Measurements from ENCODE around the gene KMT2C.
A peak's percentile ranks its signal among the peaks of the same experiment; 100 is the strongest.
"Not testable (repeated sequence)": the region's sequence is repeated elsewhere in the genome, so short reads cannot be mapped to it uniquely, and the experiment has no call there.

The KMT2C gene

DNA sequence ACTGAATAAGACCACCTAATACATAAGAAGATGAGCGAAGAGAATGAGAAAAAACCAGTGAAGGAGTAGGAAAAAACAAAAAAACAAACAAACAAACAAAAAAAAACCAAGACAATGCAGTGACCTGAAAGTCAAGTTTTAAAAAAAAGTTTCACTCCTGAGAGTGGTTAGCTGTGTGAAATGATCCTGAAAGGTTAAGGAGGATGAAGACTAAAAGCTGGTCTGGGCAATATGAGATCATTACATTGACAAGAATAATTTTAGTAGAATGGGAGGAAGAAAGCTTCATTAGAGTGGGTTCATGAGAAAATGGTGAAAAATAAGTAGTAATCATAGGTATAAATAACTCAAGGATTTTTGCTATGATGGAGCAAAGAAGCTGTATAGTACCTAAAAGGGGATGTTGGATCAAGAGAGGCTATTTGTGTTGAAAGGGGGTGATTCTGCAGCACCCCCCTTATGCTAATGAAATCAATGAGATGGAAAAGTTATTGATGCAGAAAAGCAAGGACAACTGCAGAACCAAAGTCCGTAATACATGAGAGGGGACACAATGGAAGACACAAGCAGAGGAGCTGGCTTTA, 80.2 kb downstream of the KMT2C start:
- DNase-seq, result no peak

DNA sequence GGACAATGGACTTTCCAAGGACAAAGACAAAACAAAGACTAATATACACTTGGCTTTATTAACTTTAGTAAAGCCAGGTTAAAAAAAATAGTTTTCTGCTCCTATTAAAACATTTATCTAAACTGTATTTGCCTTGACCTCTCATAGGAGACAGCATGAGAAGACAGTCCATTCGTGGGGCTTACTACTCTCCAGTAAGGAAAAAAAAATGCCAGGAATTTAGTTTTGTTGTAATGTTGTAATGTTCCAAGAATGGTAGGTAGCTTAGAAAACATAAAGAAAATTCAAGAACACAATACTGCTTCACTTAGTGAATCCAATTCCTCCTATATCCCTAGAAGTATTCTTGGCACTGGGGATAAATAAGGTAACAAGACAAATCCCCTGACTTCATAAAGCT, 81.7 kb downstream of the KMT2C start:
- DNase-seq, result peak; percentile 65

DNA sequence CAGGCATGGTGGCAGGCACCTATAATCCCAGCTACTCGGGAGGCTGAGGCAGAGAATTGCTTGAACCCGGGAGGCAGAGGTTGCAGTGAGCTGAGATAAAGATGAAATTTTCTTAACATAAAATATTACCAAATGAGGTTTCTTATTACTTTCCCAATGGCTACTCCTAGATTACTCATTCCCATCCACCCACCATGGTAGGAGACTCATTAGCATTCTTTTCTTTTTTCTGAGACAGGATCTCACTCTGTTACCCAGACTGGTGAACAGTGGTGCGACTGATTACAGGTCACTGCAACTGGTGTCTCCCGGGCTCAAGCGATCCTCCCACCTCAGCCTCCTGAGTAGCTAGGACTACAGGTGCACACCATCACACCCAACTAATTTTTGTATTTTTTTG, 82.5 kb downstream of the KMT2C start:
- peak; percentile 16 for DNase-seq

DNA sequence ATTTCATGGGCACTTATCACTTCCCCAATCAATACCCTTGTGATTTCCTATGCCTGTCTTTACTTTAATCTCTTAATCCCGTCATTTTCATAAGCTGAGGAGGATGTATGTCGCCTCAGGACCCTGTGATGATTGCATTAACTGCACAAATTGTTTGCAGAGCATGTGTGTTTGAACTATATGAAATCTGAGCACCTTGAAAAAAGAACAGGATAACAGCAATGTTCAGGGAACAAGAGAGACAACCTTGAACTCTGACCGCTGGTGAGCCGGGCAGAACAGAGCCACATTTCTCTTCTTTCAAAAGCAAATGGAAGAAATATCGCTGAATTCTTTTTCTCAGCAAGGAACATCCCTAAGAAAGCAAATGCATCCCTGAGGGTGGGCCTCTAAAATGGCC, 84.1 kb downstream of the KMT2C start:
- DNase-seq, result not testable (repeated sequence)

DNA sequence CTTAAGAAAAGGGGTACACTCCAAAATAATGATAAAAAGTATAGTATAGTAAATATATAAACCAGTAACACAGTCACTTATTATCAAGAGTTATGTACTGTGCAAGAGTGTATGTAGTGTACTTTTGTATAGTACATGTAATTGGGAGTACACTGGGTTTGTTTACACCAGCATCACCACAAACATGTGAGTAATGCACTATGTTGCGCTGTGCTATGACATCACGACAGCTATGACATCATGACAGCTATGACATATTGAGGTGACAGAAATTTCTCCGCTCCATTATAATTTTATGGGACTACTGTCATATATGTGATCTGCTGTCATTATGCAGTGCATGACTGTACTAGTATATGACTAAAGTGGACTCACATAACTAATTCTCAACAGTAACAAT, 84.6 kb downstream of the KMT2C start:
- DNase-seq, result no peak

DNA sequence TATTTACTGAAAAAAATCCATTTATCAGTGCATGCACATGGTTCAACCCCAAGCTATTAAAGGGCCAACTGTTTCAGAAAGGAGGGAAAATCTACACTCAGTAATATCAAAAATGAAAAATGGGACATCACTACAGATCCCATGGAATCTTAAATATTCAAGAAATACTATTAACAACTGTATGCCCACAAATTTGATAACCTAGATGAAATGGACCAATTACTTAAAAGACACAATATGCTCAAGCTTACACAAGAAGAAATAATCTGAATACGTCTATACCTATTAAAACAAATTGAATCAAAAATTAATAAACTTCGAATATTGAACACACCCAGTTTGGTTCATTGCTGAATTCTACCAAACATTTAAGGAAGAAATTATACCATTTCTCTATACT, 87.9 kb downstream of the KMT2C start:
- no peak for DNase-seq

DNA sequence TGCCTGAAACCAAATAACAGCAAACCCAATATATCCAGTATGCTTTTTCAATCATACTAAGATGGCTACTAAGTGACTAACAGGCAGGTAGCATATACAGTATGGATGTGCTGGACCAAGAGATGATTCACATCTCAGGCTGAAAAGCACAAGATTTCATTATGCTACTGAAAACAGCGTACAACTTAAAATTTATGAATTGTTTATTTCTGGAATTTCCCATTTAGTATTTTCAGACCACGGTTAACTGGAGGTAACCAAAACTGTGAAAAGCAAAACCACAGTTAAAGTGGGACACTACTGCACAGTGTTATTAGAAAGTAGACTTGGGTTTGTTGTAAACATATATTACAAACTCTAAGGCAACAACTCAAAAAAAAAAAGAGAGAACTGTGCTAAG, 91.5 kb downstream of the KMT2C start:
- DNase-seq, result no peak

DNA sequence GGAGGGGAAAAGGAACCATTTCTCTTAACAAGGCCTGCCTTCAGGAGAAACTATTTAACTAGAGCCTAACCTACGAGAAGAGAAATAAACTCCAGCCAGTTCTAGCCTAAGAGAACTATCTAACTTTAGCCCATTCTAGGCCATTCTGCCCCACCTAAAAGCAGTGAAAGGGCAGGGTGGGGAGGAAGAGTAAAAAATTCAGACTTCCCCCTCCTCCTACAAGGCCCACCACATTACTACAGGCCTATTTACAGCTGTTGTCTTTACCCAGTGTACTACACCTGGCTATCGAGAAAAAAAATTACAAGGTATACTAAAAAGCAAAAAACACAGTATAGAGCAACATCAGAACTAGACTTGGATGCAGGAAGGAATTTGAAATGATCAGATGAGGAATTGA, 93.0 kb downstream of the KMT2C start:
- DNase-seq, result no peak

DNA sequence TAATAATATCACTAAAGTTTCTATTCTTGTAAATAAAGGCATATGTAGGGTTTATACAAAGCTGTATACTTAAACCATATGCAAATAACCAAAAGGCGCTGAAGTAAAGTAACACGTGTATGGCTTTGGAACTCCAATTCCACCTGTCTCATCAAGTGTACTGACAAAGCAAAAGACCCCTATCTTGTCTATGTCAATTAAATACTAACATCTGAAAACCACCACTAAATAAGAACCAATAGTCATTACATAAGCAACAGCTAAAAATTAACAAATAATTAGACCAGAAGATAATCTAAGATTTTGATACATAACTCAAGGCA, 93.9 kb downstream of the KMT2C start:
- DNase-seq, result no peak

DNA sequence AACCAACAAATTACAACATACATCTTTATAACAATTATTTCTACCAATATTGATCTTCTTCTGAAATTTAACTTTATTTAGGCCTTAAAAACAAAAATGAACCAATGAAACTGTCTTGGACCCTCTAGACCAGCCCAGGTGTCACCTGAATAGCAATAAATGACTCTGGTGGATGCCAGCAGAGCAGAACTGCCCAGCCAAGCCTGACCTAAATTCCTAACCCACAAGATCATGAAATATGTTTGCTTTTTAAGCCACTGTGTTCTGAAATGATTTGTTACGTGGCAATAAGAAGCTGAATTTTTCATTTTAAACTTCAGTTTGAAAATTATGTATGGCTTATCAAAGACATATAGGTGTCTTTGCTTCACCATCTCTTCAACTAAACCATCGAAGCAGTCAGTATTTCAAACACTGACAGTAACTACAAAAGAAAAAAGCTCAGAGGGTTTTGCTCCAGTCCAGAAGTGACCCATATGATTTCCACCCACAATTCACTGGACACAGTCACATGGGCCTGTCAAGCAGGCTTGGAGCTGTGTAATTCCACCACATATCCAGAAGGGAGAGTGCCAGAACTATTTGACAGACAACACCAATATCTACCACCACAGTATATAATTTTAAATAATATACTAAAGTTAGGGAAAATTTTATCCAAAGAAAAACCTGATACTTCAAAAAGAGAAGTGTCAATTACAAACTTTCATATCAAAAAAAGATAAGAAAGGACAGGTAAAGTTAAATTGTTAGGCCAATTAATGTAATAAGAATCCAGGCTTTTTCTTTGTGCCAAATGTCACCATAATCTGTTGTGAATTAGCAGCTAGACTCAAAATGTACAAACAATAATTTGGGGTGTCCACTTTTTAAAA, 94.5 kb downstream of the KMT2C start:
- peak; percentile 51 for DNase-seq

DNA sequence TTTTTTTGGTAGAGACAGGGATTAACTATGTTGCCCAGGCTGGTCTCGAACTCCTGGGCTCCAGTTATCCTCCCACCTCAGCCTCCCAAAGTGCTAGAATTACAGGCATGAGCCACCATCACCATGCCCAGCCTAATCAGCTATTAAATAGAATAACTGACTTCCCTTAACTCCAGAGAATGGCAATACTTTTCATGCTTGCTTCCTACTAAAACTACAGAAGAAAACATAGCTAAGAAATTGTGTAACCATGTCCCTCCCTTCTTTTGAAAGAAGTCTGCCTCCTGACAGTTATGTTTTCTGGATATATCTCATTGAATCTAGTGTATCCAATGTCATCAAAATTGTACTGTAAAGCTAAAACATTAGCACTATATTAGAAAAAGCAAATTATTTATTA, 95.6 kb downstream of the KMT2C start:
- DNase-seq, result no peak

DNA sequence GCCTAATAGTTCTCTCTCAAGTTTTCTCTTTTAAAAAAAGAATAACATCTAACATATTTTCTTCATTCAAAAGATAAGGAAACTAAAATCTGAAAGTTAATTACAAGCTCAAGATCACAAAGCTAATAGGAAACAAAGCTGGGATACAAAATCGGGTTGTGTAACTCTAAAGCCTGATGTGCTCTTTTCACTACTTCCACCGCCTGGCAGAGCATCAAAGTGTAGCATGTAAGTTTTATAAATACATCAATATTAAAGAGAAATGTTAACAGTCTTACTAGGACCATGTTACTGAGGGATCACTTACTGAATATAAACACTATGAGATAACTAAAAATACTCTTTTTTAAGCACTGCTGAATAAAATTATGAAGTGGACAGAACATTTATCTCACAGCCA, 97.2 kb downstream of the KMT2C start:
- DNase-seq, result no peak

DNA sequence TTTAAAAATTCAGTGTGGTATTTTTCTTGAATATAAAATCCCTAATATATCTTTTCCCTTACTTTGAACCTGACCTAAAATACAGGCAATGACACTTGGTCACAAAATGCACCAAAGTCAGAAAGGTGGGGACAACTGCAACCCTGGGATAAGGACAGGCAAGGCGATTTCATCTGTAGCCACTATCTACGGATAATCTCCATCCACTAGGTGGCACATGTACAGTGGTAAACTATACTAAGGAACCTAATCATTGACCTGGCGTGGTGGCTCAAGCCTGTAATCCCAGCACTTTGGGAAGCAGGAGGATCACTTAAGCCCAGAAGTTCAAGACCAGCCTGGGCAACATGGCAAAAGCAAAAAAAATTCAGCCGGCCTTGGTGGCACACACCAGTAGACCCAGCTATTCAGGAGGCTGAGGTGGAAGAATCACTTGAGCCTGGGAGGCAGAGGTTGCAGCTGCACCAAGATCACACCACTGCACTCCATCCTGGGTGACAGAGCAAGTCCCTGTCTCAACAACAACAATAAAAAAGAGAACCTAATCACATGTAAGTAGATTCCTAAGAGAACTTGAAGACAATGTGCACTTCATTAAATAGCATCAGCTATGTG, 98.9 kb downstream of the KMT2C start:
- DNase-seq, result peak; percentile 45

DNA sequence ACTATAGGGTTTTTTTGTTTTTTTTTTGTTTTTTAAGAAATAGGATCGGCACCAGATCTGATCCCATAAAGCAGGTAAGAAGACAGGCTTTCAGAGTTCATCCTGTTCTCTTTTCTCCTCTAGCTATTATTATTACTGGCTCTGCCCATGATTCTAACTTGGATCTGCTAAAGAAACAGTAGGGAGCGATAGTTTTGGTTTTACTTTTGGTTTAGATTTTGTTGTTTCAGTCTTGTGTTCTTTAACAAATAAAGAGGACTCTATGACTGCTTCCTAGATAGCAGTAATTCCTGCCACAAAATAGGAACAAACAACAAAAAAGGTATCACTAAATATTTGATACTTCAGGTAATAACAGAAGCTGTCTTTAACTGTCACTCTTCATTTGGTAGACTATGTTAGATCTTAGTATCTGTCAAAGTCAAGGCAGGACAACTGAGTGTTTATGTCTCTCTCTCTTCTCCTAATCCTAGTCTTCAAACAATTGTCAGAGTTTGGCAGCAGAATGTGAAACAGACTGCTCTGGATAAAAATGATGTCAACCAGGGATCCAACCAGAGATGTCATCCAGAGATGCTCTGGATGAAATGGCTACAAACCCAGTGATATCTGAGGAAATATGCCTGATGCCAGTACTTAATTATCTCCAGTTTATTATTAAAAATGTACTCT, 99.8 kb downstream of the KMT2C start:
- DNase-seq, result no peak

DNA sequence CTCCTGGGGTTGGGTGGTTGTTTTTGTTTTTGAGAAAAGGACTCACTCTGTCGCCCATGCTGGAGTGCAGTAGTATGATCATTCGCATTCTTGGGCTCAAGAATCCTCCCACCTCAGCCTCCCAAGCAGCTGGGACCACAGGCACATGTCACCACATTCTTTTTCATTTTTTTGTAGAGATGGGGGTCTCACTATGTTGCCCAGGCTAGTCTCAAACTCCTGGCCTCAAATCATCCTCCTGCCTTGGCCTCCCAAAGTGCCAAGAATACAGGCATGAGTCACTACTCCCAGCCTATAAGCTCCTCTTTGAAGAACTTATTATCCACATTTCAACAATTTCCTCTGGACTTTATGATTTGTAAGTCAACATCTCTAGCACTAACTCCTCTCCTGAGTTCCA, 102.7 kb downstream of the KMT2C start:
- DNase-seq, result no peak

DNA sequence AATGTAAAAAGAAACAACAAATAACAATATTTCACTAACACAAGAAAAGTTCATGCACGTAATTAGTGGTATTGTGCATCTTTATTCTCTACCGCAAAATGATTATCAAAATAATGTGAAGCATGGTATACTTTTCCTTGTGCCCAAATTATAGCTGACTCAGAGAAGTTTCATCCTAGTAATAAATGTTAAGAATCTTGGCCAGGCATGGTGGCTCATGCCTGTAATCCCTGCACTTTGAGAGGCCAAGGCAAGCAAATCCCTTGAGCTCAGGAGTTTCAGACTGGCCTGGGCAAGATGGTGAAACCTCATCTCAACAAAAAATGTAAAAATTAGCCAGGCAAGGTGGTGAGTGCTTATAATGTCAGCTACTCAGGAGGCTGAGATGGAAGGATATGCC, 105.0 kb downstream of the KMT2C start:
- no peak for DNase-seq

DNA sequence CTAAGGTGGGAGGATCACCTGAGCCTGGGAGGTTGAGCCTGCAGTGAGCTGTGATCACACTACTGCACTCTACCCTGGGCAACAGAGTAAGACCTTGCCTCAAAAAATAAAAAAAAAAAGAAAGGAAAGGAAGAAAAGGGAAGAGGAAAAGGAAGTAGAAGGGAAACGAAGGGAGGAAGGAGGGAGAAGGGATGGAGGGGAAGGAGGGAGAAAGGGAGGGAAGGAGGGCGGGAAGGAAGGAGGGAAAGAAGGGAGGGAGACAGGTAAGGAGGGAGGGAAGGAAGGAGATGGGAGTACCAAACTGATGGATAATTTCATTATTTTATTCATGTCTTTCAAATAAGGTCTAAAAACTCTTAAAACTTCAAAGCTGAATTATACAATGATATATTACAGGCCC, 106.3 kb downstream of the KMT2C start:
- no peak for DNase-seq

DNA sequence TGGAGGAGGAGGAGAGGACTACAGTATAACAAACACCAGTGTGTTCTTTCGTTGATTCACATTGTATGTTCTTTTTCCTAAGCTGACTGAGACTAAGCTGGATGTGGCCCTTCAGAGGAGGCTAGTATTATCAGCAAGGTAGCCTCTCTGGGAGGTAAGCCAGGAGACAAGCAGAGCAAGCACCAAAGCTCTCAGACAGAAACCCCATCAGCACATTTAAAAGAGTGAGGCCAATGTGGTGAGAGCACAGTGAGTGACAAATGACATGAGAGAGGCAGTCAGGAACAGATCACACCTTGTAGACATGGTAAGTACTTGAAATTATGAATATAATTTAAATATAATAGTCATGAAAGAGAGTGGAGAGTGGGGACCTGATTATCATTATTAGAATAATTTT, 107.6 kb downstream of the KMT2C start:
- no peak for DNase-seq

DNA sequence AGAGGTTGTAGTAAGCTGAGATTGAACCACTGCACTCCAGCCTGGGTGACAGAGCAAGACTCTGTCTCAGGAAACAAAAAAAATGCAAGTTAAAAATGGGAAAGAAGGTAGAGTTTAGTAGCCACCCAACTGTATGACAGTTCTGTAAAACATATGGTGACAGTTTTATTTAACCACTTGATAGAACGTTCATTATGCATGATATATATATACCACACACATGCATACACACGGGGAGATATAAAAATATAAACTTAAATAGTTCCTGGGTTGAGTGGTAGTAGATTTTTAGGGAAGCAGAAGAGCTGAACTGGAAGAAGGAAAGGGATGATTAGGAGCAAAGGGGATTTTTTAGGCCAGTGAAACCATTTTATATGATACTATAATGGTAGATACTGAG, 120.0 kb downstream of the KMT2C start:
- DNase-seq, result no peak

DNA sequence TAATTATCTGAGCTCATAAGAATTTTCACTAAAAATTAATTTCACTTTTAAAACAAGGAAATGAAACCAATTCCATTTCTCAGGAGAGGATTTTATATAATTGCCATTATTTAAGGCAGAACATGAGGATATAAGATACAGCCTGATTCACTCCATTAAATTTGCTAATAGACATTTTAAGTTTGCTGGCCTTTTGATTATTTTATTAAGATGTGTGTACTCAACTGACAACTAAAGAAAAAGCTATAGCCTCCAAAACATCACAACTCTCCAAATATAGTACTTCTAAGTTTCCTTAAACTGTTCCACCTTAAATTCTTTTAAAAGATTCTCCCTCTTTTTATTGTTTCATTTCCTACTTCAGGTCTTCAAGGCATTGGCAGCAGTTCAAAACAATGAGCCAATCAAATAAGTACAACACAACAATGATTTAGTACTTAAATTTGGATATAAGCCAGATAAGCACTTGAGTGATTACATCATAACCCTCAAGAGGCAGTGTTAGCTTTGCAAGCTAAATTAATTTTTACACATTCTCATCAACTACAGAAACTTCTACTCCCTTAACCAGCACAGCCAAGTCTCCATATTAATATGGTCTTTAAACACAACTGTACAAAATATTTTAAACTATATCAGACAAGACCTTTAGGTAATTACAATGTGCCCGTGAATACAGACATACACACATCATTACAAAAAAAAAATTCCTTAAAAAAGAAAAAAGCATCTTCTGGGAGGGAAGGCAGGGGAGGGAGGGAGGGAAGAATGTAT, 121.8 kb downstream of the KMT2C start:
- peak; percentile 89 for DNase-seq

DNA sequence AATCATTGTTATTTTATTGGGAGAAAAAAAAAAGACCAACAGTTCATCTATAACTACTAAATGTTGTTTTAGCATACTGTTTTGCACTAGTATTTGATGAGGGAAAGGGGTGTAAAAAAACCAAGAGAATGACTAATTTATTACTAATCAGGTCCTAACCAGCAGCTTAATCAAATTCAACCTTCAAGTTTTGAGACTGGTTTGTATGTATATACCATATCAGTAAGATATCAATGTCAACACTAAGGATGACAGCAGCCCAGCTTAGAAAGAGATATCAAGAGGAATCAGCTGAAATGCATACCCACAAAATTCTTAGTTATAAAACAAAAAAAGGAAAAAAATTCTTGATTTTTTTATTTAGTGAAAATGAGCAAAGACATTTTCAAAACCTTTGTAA, 122.6 kb downstream of the KMT2C start:
- DNase-seq, result no peak

DNA sequence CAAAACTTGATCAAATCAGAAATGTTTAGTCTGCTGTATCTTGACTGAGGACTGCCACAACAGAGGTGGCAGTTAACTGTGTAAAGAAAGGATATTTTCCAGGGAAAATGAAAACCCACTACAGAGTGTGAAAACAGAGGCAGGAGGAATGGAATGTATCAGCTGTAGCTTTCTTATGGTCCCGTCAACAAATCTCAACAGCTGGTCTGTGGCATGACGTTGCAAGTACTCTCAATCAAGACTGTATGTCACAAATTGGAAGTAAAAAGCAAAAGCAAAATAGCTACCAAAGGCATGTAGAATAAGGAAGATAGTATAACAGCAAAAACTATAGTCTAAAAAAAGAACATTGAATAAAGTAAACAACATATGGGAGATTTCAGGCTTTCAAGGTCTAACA, 123.5 kb downstream of the KMT2C start:
- peak; percentile 28 for DNase-seq

DNA sequence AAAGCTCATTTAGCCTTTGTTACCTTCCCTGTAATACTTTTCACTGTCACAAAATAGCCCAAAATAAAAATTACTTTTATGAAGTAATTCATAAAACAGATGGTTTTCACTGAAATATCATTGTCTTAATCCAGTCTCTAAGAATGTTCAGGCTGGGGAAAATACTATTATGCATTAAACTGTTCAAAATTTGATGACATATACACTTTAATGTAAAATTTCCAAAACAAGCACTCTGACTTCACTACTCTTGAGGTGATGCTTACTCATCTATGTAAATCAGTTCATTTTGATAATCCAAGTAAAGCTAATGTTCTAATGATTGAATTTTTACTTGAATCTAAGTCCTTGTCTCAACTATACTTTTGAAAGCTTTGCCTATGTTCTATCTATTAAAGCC, 127.9 kb downstream of the KMT2C start:
- DNase-seq, result no peak
